ENCODE measurements around the gene DTX2.
"Not testable (repeated sequence)": the region's sequence is repeated elsewhere in the genome, so short reads cannot be mapped to it uniquely, and the experiment has no call there.

Gene DTX2

GRCh38 chr7:76485822-76486610 is 24.5 kb downstream of the DTX2 start:
- in situ Hi-C loops (cut with HindIII; ENCODE audit: low sequenced_read_pairs) = not testable (repeated sequence)

DNA sequence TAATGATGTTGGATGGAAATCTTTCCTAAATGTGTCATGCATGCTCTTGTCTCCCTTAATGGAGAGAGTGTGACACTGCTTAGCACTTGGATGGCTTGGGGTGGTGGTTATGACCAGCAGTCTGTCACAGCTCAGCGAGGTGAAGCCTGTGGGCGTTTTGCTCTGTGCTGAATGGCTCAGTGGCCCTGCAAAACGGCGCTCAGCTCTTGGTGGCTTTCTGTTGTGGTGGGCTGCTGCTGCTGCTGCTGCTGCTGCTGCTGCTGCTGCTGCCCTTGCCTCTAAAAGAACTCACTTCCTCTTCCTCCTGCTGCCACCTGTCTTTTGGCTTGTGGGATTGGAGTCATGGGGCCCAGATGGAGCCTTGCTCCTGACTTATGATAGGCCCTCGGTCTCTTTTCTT is 25.1 kb downstream of the DTX2 start:
- in situ Hi-C loops (cut with HindIII; ENCODE audit: low sequenced_read_pairs) = not testable (repeated sequence)

DNA sequence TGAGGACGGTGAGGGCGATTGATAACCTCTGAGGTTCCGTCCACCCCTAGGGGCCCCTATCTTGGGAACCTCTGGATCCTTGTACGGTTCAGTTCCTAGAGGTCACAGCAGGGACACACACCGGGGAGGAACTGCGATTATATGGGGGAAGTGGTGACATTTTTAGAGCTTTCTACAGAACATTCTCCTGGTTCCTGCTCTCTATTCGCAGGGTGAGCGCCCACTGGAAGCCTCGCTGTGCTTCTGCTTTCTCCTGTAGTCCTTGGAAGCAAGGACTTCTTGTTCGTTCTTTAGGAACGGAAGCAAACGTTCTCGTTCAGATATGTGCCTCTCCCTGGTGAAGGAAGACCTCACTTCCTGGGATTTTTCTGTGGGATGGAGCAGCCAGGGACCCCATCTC is 26.5 kb downstream of the DTX2 start:
- in situ Hi-C loops (cut with HindIII; ENCODE audit: low sequenced_read_pairs) = not testable (repeated sequence)

DNA sequence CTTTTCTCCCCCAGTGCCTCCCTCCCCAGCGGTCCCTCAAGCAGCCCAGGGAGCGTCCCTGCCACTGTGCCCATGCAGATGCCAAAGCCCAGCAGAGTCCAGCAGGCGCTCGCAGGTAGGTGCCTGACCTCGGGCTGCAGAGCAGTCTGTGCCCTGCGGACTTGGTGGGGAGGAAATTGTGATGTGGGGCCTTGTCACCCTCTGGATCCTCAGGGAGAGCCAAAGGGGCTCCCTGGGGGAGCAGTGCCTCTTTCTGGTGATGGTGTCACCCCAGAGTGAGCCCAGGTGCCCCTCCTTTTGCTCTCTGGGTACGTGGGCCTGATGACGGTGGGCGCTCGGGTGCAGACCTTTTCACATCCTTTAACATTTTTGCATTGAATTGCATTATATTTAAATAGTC is 30.6 kb downstream of the DTX2 start:
- in situ Hi-C loops (cut with HindIII; ENCODE audit: low sequenced_read_pairs) = not testable (repeated sequence)

GRCh38 chr7:76495717-76496116 is 34.2 kb downstream of the DTX2 start:
- in situ Hi-C loops (cut with HindIII; ENCODE audit: low sequenced_read_pairs) = not testable (repeated sequence)

GRCh38 chr7:76497918-76498582 is 36.5 kb downstream of the DTX2 start:
- in situ Hi-C loops (cut with HindIII; ENCODE audit: low sequenced_read_pairs) = not testable (repeated sequence)

- in situ Hi-C loops (cut with HindIII; ENCODE audit: low sequenced_read_pairs) = not testable (repeated sequence)
Observed at GRCh38 chr7:76498583-76499200, 37.2 kb downstream of the DTX2 start.

GRCh38 chr7:76499201-76499923 is 37.9 kb downstream of the DTX2 start:
- in situ Hi-C loops (cut with HindIII; ENCODE audit: low sequenced_read_pairs) = not testable (repeated sequence)

DNA sequence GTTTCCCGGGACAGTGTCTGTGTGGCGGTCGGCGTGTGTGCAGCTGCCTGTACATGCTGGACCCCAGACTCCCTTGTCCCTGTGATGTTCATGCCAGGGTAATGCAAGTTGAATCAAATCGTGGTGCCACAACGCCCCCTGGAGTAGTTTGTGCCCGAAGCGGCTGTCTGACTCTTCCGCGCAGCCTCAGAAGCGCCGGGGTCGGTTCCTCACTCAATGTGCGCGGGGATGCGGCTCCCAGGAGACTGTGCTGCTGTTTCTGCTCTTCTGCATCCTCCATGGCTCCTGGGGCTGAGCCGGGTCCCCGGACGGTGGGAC is 38.4 kb downstream of the DTX2 start:
- in situ Hi-C loops (cut with HindIII; ENCODE audit: low sequenced_read_pairs) = not testable (repeated sequence)

GRCh38 chr7:76502224-76502623 is 40.7 kb downstream of the DTX2 start:
- in situ Hi-C loops (cut with HindIII; ENCODE audit: low sequenced_read_pairs) = not testable (repeated sequence)

DNA sequence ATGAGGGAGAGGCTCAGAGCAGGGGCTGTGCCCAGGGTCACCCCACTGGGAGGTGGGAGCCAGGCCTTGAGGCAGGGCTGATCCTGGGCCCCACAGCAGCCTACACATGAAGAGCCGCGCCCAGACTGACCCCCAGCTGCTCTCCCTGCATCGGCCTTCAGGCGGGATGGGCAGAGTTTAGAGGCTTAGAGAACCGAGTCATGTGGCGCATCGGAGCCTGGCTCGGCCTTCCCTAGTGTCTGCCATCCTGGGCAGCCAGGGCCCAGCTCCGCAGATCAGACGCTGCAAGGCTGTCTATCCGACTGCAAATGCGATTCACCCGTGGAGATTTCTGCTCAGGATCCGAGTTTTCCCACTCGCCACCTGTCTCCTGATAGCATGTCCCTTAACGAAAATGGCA is 41.3 kb downstream of the DTX2 start:
- in situ Hi-C loops (cut with HindIII; ENCODE audit: low sequenced_read_pairs) = not testable (repeated sequence)

- in situ Hi-C loops (cut with HindIII; ENCODE audit: low sequenced_read_pairs) = not testable (repeated sequence)
Observed at GRCh38 chr7:76503244-76503643, 41.7 kb downstream of the DTX2 start.

- in situ Hi-C loops (cut with HindIII; ENCODE audit: low sequenced_read_pairs) = not testable (repeated sequence)
Observed at GRCh38 chr7:76504351-76505167, 43.0 kb downstream of the DTX2 start.

DNA sequence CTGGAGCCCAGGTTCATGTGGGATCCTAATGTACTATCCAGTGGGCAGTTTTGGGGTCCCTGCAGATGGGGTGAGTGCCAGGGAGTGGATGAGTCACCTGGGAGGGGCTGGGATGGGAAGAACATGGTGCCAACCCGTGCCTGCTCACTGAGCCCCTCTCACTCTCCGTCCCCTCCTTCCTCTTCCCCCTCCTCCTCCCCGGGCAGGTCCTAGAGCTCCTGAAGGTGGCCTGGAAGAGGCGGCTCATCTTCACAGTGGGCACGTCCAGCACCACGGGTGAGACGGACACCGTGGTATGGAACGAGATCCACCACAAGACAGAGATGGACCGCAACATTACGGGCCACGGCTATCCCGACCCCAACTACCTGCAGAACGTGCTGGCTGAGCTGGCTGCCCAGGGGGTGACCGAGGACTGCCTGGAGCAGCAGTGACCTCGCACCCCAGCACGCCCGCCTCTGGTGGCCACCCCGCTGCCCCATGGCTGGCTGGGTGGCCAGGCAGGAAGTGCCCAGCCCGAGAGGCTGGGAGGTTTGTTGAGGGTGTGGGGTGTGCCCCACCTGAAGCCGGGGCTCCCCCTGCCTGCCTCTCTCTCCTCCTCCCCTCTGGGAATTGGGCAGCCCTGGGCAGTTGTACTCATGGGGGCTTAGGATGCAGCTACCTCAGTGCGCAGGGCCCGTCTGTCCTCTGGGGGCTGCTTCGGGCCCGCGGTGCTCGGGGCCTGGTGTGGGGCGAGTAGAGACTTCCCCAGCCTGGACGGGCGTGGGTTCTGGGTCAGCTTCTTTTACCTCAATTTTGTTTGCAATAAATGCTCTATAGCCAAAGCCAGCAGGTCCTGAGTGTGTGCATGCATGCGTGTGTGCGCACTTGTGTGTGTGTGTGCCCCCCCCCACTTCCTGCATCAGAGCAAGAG is 43.9 kb downstream of the DTX2 start:
- in situ Hi-C loops (cut with HindIII; ENCODE audit: low sequenced_read_pairs) = no loop called here

- in situ Hi-C loops (cut with HindIII; ENCODE audit: low sequenced_read_pairs) = no loop called here
Observed at GRCh38 chr7:76506081-76506440, 44.6 kb downstream of the DTX2 start.

DNA sequence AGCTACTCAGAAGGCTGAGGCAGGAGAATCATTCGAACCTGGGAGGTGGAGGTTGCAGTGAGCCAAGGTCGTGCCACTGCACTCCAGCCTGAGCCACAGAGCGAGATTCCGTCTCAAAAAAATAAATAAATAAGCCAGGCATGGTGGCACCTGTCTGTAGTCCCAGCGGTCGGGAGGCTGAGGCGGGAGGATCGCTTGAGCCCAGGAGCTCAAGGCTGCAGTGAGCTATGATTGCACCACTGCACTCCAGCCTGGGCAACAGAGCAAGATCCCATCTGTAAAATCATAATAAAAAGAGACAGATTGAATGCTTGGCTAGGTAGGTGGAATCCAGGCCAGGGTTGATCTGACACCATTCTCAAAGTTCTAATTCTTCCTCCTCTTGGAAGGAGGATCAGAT is 45.1 kb downstream of the DTX2 start:
- in situ Hi-C loops (cut with HindIII; ENCODE audit: low sequenced_read_pairs) = not testable (repeated sequence)

- in situ Hi-C loops (cut with HindIII; ENCODE audit: low sequenced_read_pairs) = no loop called here
Observed at GRCh38 chr7:76507723-76508406, 46.4 kb downstream of the DTX2 start.

DNA sequence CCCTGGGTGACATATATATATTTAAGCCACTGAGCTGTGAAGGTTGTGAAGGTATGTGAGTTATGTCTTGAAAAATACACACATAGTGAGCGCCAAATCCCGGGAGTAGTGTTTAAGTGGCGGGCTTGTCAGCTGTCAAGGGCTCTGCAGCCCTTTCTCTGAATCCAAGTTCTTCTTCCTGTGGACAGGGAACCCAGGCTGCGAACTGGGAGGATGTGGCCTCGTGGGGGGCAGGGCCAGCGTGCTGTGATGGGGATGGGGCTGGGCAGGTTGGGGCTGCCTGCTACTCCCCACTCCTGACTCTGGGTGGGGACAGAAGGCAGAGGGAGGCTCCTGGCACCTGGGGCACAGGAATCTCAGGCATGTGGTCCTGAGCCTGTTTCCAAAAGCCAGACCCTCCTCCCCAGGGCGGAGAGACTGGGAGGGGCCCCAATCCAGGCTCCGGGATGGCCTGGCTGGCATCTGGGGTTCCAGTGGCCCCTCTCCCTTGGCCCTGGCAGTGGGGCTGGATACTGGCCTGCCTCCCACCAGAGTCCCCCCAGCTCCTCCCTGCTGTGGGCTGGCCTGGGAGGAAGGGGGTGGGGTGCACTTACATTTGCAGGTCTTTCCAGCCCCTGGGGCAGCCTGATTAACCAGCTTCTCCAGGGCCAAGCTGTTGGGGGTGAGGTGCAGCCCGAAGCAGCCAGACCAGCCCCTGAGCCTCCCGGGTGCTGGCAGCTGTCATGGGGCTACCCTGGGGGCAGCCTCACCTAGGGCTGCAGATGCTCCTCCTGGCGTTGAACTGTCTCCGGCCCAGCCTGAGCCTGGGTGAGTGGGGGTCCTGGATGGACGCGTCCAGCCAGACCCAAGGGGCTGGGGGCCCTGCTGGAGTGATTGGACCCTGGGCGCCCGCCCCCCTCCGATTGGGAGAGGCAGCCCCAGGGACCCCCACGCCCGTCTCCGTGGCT is 48.7 kb downstream of the DTX2 start, which contains the start of gene UPK3B:
TSS of gene UPK3B (plus strand) at position 622 of the 947 bp plus-strand sequence. CDS start at position 723, 101 bp downstream.
- in situ Hi-C loops (cut with HindIII; ENCODE audit: low sequenced_read_pairs) = no loop called here
